GM04504 (cell line): Measurements from ENCODE around the gene C1orf21.

Source experiments
- DNase-seq: peaks from one replicate; pipeline ENCODE4 v3.0.0-alpha.2; 2012; ENCODE audit warnings: low read depth

C1orf21 gene

GRCh38 chr1:184416481-184416880 is 29.7 kb downstream of the C1orf21 start:
- no peak for DNase-seq

DNA sequence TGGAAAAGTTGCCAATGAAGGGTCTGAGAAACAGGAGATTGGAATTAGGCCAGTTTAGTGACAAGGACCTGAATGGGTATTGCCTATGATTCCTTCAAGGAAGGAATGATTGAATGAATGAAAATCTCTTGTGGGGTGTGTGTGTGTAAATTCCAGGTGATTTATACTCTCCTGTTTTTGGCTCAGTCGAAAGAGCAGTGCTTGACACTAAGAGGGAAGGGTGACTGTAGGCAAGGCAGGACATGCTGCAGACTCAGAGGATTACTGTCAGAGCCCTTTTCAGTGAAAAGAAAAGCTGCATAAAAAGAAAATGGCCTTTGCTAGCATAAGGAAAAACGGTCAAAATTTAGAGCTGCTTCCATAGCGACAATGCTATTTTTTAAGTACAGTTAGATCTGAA is 30.1 kb downstream of the C1orf21 start:
- no peak for DNase-seq

- no peak for DNase-seq
Measured at GRCh38 chr1:184417916-184418315, 31.1 kb downstream of the C1orf21 start.

DNA sequence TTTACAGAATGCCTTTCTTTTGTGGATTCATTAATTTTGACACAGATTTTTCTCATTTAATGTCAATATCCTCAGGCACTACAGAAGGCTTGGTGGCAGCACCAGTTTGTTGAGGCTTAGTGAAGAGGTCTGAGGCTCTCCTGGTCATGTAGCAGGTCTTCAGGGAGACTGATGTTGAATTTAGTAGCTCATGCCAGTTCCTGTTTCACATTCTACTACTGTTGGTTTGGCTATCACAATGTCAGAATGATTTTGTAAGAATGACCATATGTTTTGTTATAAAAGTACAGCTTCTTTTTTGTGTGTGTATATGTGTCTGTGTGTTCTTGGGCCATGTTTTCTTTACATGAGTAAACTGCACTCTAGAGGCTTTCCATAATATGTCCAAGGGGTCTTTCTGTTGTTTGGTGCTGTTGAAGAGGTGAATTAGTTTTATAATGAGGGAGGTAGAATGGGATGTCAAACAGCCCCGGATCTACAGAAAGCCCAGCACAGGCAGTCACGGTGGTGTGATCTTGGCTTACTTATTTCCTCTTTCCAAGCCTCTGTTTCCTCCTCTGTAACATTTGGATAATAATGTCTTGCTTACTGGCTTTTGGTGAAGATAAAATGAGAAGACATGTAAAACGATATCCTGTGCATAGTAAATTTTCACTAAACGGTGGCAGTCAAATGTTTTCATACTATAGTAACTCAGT is 32.0 kb downstream of the C1orf21 start:
- DNase-seq, result no peak

DNA sequence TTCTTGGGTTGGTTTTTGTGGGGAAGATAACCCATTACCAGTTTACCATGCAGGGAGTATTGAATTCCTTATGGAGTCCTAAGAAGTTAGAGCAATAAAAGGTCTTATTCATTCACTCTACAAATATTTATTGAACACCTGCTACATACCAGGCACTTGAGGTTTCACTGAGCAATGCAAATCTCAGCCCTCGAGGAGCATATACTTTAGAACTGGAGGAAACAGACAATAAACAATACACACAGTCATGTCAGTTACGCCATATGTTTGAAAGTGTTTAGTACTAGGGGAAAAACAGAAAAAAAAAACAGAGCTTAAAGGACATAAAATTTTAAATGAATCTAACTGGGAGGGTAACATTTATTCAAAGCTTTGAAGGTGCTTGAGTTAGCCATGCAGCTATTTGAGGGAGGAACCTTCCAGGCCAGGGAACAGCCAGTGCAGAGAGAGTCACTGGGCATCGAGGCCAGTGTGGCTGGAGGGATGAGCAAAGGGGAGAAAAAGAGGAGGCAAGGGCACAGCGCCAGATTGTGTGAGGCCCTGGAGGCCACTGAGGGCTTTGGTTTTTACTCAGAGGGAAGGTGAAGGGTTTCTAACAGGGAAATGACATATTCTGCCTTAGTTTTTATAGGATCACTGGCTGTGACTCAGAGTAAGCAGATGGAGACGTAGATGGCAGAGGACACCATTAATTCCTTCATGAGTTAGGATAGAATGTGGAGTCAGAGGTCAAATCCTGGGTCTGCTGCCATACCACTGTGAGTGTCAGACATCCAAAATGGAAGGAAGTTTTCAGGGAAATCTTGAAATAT is 32.7 kb downstream of the C1orf21 start:
- no peak for DNase-seq

DNA sequence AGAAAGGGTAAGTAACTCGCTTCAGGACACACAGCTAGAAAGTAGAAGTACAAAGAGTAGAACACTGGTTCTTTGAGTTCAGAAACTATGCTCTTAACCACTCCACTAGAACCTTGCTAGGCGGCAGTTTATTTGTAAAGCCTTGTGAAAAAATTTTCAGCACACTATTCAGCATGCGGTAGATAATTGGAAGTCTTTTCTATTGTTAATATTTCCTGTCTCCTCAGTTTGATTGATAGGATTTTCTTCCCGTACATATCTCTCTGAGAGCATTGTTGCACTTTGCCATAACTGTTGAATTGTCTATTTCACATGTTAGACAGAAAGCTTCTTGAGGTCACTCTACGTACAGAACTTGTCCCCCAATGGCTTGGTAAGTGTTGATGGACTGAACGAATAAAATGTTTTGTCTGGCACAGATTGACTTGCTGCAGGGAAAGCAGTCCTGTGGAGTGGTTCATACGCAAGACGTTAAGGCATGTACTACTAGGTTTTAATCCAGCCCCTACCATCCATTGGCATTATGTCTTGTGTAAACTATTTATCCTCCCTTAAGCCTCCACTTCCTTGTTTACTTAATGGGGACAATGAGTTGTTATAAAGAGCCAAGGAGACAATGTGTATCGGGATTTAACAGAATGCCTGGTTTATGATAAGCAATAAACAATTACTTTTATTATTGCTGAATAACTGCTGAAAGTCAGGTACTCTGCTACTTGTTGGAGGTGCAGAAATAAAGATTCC is 35.8 kb downstream of the C1orf21 start:
- DNase-seq, result no peak

GRCh38 chr1:184423649-184424048 is 36.8 kb downstream of the C1orf21 start:
- DNase-seq, result no peak

DNA sequence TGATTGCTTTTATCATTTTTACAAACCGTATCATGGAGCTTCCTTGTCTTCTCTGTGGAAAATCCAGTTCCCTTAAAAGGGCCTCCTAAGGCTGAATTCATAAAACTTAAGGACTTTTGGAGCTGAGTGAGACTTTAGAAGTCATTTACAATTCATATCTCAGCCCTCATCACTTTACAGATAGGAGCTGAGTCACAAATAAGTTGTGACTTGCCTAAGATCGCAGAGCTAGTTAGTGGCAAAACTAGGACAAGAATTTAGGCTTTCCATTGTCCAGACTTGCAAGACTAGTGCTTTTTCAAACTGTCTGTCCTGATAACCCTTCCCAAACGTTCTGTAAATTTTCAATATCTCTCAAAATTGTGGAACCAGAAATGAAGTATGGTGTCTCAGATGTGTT is 37.3 kb downstream of the C1orf21 start:
- no peak for DNase-seq

GRCh38 chr1:184424945-184425344 is 38.1 kb downstream of the C1orf21 start:
- no peak for DNase-seq

DNA sequence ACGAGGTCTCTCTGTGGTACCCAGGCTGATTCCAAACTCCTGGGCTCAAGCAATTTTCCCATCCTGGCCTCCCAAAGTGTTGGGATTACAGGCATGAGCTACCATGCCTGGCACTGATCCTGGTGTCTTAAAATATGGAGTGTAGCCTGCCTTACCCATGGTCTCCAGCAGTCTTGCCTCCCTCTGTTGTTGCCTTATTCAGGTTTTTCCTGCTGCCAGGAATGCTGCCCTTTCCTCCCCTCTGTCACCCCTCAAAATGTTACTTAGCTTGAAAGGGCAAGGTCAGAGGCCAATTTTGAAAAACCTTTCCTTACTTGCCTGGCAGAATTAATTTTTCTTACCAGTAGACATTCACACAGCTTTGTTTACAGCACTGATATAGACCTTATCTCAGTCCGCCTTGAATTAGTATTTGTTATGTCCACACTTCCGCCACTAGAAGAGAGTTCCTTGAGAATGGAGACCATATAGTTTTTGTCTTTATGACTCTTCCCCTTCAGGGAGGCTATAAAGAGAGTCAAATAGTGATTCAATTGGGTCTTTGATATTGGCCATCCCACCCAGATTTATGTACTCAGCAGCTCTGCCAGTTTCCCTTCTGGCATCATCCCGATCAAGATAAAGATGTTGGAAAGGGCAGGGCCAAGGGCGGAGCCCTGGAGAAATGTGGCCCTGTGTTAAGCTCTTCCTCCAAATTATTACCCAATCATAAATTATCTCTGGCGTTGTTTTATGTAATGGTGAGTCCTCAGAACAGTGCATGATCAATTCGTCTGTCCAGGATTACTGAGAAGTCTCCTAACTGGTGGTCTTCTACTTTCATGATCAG is 38.8 kb downstream of the C1orf21 start:
- DNase-seq, result no peak

DNA sequence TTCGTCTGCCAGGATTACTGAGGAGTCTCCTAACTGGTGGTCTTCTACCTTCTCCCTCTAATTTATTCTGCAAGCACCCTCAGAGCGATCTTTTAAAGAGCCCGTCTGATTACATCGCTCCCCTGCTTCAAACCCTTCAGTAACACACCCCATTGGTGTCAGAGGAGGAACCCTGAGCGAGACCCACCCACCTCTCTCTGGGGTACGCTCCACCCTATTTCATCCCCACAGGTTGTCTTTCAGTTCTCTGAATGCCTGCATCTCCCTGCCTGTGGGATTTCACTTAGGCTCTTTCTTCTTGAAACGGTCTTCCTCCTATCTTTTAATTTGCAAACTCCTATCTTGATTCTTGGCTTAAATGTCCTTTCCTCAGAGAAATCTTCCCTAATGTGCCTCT is 39.4 kb downstream of the C1orf21 start:
- no peak for DNase-seq

DNA sequence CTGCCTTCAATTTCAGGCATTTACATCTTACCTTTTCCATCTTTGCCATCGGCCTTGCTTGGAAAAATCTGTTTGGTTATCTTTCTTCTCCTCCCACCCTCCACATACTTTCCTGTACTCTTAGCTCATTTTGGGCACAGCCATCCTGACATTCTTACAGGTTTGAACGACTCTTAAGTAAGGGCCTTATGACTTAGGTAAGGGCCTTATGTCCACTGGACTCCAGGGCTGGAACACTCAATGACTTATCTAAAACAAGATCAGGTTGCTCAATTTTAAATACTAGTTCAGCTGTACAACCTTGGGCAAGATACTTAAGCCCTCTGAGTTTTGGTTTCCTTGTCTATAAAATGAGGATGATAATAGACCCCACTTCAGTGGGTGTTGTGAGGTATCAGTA is 40.9 kb downstream of the C1orf21 start:
- no peak for DNase-seq

- DNase-seq, result no peak
Measured at GRCh38 chr1:184428604-184429003, 41.8 kb downstream of the C1orf21 start.

DNA sequence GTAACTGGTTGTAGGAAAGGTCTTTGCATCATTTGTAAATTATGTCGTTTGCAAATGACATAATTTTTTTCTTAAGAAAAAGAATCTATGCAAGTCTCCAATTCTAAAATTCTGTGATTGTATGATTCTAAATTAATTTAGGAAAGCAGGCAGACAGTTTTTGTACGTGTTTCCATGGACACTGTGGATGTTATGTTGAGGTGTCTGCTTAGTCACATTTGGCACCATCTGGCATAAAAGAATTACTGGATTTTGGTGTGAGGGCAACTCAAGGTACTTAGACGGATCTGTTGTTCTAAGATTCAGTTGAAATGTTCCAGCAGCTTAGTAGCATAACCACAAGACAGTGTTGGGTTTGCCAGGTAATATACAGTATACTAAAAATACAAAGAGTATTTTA is 42.5 kb downstream of the C1orf21 start:
- DNase-seq, result no peak

DNA sequence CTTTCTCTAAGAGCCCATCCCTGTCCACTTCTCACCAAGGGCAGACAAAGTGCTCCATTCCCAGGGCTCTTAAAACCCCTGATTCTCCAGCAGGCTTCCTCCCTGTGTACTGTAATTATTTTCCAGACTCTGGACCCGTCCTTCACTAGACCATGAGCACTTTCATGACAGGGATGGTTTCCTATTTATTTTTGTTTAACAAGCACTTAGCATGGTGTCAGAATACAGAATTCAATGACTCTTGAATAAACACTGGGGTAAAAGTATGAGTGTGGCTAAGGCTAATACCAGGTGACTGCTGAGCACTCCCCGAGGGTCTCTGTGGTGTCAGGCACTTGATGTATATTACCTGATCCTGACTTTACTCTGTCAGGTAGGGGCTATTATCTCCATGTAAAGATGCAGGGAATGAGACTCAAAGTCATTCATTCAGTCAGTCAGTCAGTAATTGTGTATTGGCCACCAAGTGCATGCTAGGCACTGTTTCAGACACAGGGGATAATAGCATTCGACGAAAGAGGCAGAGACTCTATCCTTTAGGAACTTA is 47.2 kb downstream of the C1orf21 start:
- DNase-seq, result no peak

- no peak for DNase-seq
Measured at GRCh38 chr1:184437291-184437690, 50.5 kb downstream of the C1orf21 start.

GRCh38 chr1:184438363-184438762 is 51.5 kb downstream of the C1orf21 start:
- DNase-seq, result no peak

DNA sequence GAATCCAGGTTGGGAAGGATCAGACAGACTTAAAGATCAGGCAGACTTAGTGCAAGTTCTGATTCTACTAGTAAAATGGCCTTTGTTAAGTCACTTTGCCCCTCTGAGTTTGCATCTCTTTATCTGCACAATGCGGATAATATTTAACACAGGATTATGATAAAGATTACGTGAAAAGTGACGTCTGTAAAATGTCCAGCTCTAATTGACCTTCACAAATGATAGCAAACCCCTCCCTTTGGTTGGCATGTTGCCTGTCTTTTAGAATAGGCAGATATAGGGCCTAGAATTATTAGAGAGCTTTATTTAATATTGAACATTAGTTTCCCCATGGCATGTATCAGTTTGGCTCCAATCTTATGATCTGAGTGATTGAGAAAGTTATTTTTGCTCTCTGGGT is 55.4 kb downstream of the C1orf21 start:
- no peak for DNase-seq

DNA sequence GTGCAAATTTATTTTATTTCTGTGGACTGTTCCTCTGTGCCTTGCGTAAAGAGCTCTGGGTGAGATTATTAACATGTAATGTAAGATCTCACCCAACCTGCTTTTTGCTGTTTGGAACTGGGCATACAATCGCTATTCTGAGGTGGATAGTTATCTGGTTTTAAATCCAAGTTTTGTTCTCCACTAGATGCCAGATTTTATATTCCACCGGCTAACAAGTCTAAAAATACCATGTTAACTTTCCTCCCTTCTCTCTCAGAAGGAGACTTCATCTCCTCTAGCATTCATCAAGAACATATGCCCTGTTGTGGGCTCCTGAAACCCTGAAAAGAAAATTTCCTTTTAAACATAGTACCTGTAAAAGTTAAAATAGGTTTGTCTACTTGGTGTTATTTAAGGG is 56.4 kb downstream of the C1orf21 start:
- no peak for DNase-seq

DNA sequence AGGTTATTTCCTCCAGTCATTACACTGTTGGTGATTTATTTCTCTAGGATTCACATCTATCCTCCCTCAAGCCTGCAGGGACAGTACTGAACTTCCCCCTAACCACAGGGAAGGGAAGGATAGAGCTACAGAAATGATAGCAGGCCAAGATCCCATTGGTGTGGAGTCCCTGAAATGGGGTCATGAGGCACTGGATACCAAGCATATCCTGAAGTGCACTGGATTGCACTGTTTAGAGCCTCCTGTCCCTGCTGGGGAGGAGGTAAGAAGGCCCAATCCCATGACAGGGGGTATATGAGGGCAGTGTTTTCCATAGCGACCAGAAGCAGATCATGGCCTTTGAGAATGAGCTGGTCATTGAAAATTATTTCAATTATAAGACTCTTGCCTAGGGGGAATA is 56.8 kb downstream of the C1orf21 start:
- DNase-seq, result no peak

- no peak for DNase-seq
Measured at GRCh38 chr1:184445997-184446396, 59.2 kb downstream of the C1orf21 start.

- no peak for DNase-seq
Measured at GRCh38 chr1:184447651-184448185, 60.9 kb downstream of the C1orf21 start.
